Testis (tissue), 3 donors: Measurements from ENCODE around the gene ZW10. TPM values are rescaled to one million over a fixed set of nuclear protein-coding genes. Genes with fewer than 3 reads are reported as not detected.
A peak's percentile ranks its signal among the peaks of the same experiment; 100 is the strongest.

Experiments used
- DNase-seq: peaks from one replicate; pipeline ENCODE4 v3.0.0-alpha.2; 2019
- H3K27ac ChIP-seq, 2 donors: fragments of 200-600 bp; sonication (generic); one replicate each; pipeline ENCODE4 v1.5.1; 2019
- H3K27me3 ChIP-seq: fragments of 200-600 bp; sonication (generic); one replicate; pipeline ENCODE4 v1.5.1; 2019
- H3K36me3 ChIP-seq: fragments of 200-600 bp; sonication (generic); one replicate; pipeline ENCODE4 v1.5.1; 2017; ENCODE audit warnings: low read depth; ENCODE audit errors: missing control alignments
- H3K4me1 ChIP-seq: fragments of 200-600 bp; sonication (generic); one replicate; pipeline ENCODE4 v1.5.1; 2019
- H3K4me3 ChIP-seq, 2 donors: fragments of 200-600 bp; sonication (generic); one replicate each; pipeline ENCODE4 v1.5.1; 2017 to 2019
- H3K9me3 ChIP-seq: fragments of 200-600 bp; sonication (generic); one replicate; pipeline ENCODE4 v1.5.1; 2017
- CTCF ChIP-seq, 3 experiments: fragments of 450-650 bp in 2 of 3; fragments of 200-600 bp in 1 of 3; sonication (generic) in 1 of 3; IDR thresholded peaks; one replicate each; pipeline ENCODE4 v1.5.1; 2016 to 2019; ENCODE audit warnings: antibody characterized with exemption in 3 of 3, mild to moderate bottlenecking in 2 of 3, moderate library complexity in 1 of 3
- POLR2A ChIP-seq: fragments of 450-650 bp; IDR thresholded peaks from one replicate; pipeline ENCODE4 v1.6.1; 2017; ENCODE audit warnings: antibody characterized with exemption, mild to moderate bottlenecking, moderate library complexity
- WGBS, 2 donors: methylation state at CpG; one replicate each; pipeline ENCODE4 v1.1.5; 2018; 5-methylcytosine and 5-hydroxymethylcytosine counted together
- intact Hi-C: fragments of 100-400 bp; cut with DNase I; formaldehyde crosslinking; loops from one replicate; pipeline ENCODE4 v1.15.1; 2023; ENCODE audit warnings: low total_unique reads
- polyA plus RNA-seq: library from polyadenylated mRNA; stranded (reverse); fragments of 350-450 nt; fragmentation: Illumina TruSeq; extraction: RNeasy Lipid Tissue Mini Kit (QIAGEN cat#74804); gene quantifications from one replicate; pipeline ENCODE4 v1.2.3, GENCODE V29; 2014; ENCODE audit warnings: low read depth, low replicate concordance; ENCODE audit not compliant: insufficient read depth
- total RNA-seq, 2 donors: library from RNA; depleted of rRNA; stranded (reverse); fragments of >200 nt; gene quantifications; one replicate each; pipeline ENCODE4 v1.2.3, GENCODE V29; 2016

The ZW10 gene
- total and polyA plus RNA-seq, 3 donors from 2014 or later, result 19.0 to 30.5 (median 29.6) TPM

GRCh38 chr11:113725407-113725806 lies 48.1 kb downstream of the ZW10 start:
- no peak overlapping the region for H3K27ac ChIP-seq
- TF ChIP-seq CTCF (IDR thresholded peaks at IDR 0.05) (no peak), POLR2A (no peak)
- intact Hi-C loops, result no loop called here
- no peaks in the 10 kb centered on the region for H3K36me3 ChIP-seq
- H3K27me3 ChIP-seq, result no peaks in the 10 kb centered on the region
- H3K4me1 ChIP-seq, result peaks cover 7% of the 10 kb centered on the region
- H3K4me3 ChIP-seq, result no peak overlapping the region
- H3K9me3 ChIP-seq, result no peaks in the 10 kb centered on the region
- DNase-seq, result no peak
- 93 to 98% methylated on average over 5 of the region's 5 CpGs for WGBS, 2 donors

GRCh38 chr11:113724778-113725177 lies 48.7 kb downstream of the ZW10 start:
- intact Hi-C loops, result loop anchor here (5.0 kb wide), 1 partner anchor 417 kb away; no protein-coding TSS in a partner anchor
- TF ChIP-seq POLR2A, result no peak
- TF ChIP-seq CTCF (IDR thresholded peaks at IDR 0.05), result no peak
- 88 to 90% methylated on average over 3 of the region's 3 CpGs for WGBS, 2 donors
- peaks cover 6% of the 10 kb centered on the region for H3K4me1 ChIP-seq
- no peak overlapping the region for H3K27ac ChIP-seq
- no peaks in the 10 kb centered on the region for H3K9me3 ChIP-seq
- DNase-seq, result no peak
- H3K27me3 ChIP-seq, result no peaks in the 10 kb centered on the region
- no peak overlapping the region for H3K4me3 ChIP-seq
- no peaks in the 10 kb centered on the region for H3K36me3 ChIP-seq

DNA sequence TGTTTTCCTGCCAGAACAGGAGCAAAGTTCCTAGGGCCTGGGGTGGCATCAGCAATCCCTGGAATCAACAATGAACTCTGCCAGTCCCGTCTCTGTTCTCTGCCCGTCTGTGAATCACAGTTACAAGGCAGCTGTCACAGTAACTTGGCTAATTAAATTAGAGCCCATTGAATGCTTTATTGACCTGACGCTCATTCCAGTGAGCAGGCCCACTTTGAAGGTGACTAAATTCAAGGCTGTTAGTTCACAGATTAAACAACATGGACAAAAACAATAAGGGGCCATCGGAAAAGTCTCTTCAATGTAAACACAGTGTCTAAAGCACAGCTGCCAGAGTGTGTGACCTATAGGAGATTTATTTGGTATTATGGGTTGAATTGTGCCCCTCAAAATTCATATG lies 49.7 kb downstream of the ZW10 start:
- H3K4me3 ChIP-seq, result no peak overlapping the region
- H3K27ac ChIP-seq, result no peak overlapping the region
- DNase-seq, result no peak
- peaks cover 6% of the 10 kb centered on the region for H3K4me1 ChIP-seq
- no peaks in the 10 kb centered on the region for H3K9me3 ChIP-seq
- H3K36me3 ChIP-seq, result no peaks in the 10 kb centered on the region
- intact Hi-C loops, result loop anchor here (5.0 kb wide), 1 partner anchor 416 kb away; no protein-coding TSS in a partner anchor
- H3K27me3 ChIP-seq, result no peaks in the 10 kb centered on the region
- 85 to 90% methylated on average over 4 of the region's 4 CpGs for WGBS, 2 donors
- no peak for TF ChIP-seq POLR2A
- no peak for TF ChIP-seq CTCF (IDR thresholded peaks at IDR 0.05)

- DNase-seq, result no peak
- peaks cover 6% of the 10 kb centered on the region for H3K4me1 ChIP-seq
- intact Hi-C loops, result loop anchor here (5.0 kb wide), 1 partner anchor 416 kb away; no protein-coding TSS in a partner anchor
- no peaks in the 10 kb centered on the region for H3K9me3 ChIP-seq
- no peaks in the 10 kb centered on the region for H3K36me3 ChIP-seq
- H3K27me3 ChIP-seq, result no peaks in the 10 kb centered on the region
- no peak for TF ChIP-seq CTCF (IDR thresholded peaks at IDR 0.05)
- no peak for TF ChIP-seq POLR2A
- H3K27ac ChIP-seq, result no peak overlapping the region
- H3K4me3 ChIP-seq, result no peak overlapping the region
- WGBS, 2 donors, result 92 to 94% methylated on average over 3 of the region's 3 CpGs
Measured at GRCh38 chr11:113722934-113723333, 50.6 kb downstream of the ZW10 start.

GRCh38 chr11:113722221-113722620 lies 51.3 kb downstream of the ZW10 start:
- peaks cover 6% of the 10 kb centered on the region for H3K4me1 ChIP-seq
- WGBS, 2 donors, result 55 to 61% methylated on average over 4 of the region's 4 CpGs
- H3K27me3 ChIP-seq, result no peaks in the 10 kb centered on the region

More at GRCh38 chr11:113722221-113722620, 51.3 kb downstream of the ZW10 start:
- peak; percentile 79 for DNase-seq
- H3K9me3 ChIP-seq, result no peaks in the 10 kb centered on the region
- H3K4me3 ChIP-seq, result no peak overlapping the region
- H3K27ac ChIP-seq, result no peak overlapping the region
- no peaks in the 10 kb centered on the region for H3K36me3 ChIP-seq
- TF ChIP-seq POLR2A, result no peak
- no peak for TF ChIP-seq CTCF (IDR thresholded peaks at IDR 0.05)
- intact Hi-C loops, result loop anchor here (5.0 kb wide), 1 partner anchor 415 kb away; no protein-coding TSS in a partner anchor
